ENCODE measurements around the gene TADA2A.
"Not testable (repeated sequence)": the region's sequence is repeated elsewhere in the genome, so short reads cannot be mapped to it uniquely, and the experiment has no call there.

The TADA2A gene

DNA sequence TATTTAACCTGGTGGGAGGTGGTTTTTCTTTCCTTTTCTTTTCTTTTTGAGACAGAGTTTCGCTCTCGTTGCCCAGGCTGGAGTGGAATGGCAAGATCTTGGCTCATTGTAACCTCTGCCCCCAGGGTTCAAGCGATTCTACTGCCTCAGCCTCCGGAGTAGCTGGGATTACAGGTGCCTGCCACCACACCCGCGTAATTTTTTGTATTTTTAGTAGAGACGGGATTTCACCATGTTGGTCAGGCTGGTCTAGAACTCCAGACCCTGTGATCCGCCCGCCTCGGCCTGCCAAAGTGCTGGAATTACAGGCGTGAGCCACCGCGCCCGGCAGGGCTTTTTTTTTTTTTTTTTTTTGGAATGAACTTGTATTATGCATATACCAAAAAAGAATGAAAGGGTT, 1.2 kb upstream of the TADA2A start:
- not testable (repeated sequence) for DNase-seq

DNA sequence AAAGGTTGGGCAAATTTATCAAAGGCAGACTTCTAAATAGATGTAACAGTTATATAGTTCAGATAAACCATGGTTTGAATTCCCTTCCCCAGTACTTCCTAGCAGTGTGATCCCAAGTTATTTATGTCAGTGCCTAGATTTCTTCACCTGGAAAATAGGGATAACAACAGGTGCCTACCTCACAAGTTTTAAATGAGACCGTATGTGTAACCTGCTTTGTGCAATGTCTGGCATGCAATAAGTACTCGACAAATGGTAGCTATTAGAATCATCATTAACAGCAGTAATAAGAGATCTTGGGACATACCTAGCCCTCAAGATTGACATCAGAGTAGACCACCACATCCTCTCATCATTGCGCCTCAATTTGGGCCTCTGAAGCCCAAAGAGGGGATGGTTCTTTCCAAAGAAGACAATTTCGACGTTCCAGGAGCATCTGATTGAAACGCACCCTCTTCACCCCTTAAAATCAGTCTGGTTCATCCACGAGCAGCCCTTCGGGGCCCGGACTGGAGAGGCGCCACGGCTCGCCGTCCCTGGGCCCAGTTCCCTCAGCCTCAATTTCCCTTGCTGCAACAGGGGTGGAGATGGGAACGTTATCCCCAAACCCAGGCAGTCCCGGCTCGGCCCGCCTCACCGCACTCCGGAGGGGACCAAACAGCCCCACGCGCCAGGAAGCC, 591 bp upstream of the TADA2A start:
- no peak for DNase-seq

DNA sequence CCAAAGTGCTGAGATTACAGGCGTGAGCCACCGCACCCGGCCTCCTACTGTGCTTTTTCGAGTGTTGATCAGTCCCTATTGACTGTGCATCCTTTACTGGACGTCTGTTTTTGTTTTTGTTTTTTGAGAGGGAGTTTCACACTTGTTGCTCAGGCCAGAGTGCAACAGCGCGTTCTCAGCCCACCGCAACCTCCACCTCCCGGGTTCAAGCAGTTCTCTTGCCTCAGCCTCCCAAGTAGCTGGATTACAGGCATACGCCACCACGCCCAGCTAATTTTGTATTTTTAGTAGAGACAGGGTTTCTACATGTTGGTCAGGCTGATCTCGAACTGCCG, 1.4 kb downstream of the TADA2A start:
- not testable (repeated sequence) for DNase-seq

DNA sequence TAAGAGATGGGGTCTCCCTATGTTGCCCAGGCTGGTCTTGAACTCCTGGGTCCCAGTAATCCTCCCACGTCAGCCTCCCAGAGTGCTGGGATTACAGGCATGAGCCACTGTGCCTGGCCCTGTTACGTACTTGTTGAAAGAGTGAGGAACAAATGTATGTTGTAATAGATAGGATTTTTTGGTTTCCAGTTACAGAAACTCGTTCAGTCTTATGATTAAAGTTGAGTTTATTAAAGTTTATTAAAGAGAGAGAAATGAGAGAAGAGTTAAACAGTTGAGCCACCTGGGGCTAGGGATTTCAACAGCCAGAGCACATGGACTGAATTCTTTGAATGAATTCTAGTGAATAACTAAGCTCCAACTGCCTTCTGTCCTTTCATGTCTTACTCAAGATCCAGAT, 3.7 kb downstream of the TADA2A start:
- no peak for DNase-seq

GRCh38 chr17:37413875-37414519, 7.3 kb downstream of the TADA2A start:
- DNase-seq, result no peak

DNA sequence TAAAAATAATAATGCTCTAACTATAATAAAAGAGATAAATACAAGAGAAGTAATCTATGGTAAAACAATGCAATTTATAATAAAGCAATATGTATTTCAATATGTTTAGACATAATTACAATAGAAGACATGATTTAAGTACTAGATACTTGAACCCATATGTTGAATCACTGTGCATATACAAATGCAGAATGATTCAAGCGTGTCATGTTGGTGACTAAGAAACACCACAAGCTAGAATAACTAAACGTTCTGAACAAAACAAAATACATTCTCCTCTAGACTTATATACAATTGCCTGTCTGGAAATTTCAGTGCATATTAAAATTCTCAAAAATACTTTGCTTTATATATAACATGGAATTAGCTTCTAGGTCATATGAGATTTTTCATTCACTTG, 11.2 kb downstream of the TADA2A start:
- DNase-seq, result no peak

DNA sequence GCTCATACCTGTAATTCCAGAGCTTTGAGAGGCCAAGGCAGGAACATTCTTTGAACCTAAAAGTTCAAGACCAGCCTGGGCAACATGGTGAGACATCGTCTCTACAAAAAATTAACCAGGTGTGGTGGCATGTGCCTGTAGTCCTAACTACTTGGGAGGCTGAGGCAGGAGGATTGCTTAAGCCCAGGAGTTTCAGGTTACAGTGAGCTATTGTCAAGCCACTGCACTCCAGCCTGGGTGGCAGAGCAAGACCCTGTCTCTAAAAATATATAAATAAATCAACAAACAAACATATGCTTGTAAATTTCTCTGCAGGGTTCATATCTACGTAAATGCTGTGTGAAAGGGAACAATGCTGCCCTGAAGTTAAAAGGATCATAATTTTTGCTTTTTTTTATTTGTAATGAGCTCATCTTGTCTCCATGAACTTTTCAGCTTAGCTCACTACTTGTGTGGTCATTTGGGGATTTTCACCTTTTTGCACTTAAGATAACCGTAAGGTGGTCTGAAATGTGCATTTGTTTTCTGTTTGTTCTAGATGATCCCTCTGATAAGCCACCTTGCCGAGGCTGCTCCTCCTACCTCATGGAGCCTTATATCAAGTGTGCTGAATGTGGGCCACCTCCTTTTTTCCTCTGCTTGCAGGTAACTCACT, 16.4 kb downstream of the TADA2A start:
- no peak for DNase-seq

GRCh38 chr17:37425268-37425667, 18.6 kb downstream of the TADA2A start:
- no peak for DNase-seq

- no peak for DNase-seq
Observed at GRCh38 chr17:37429039-37429438, 22.4 kb downstream of the TADA2A start.

GRCh38 chr17:37429453-37429852, 22.8 kb downstream of the TADA2A start:
- no peak for DNase-seq

GRCh38 chr17:37430051-37430627, 23.5 kb downstream of the TADA2A start:
- DNase-seq, result no peak

DNA sequence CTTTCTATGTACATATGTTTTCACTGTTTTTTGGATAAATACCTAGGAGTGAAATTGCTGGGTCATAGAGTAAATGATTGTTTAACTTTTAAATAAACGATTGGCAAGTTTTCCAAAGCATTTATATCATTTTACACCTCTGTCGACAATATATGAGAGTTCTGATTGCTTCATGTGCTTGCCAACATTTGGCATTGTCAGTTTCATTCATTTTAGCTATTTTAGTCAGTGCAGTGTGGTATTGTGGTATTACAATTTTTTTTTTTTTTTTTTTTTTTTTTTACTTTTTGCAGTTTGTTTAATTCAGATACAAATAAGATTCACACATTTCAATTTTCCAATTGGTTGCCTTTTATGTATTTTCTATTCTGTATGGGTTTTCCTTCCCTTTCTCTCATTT, 26.0 kb downstream of the TADA2A start:
- DNase-seq, result no peak

- no peak for DNase-seq
Observed at GRCh38 chr17:37438141-37438540, 31.5 kb downstream of the TADA2A start.

DNA sequence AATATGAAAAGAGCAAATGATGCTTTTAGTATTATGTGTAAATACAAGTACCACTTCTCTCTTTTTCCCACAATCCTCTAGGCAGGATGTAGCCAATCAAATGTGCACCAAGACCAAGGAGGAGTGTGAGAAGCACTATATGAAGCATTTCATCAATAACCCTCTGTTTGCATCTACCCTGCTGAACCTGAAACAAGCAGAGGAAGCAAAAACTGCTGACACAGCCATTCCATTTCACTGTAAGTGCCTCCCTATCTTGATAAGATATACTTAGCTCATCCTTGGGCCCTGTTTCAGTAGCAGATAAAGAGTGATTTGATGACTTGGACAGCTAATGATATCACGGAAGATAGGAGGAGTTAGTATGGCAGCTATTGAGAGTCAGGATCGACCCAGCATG, 33.7 kb downstream of the TADA2A start:
- DNase-seq, result no peak

GRCh38 chr17:37441369-37442014, 34.8 kb downstream of the TADA2A start:
- DNase-seq, result not testable (repeated sequence)

DNA sequence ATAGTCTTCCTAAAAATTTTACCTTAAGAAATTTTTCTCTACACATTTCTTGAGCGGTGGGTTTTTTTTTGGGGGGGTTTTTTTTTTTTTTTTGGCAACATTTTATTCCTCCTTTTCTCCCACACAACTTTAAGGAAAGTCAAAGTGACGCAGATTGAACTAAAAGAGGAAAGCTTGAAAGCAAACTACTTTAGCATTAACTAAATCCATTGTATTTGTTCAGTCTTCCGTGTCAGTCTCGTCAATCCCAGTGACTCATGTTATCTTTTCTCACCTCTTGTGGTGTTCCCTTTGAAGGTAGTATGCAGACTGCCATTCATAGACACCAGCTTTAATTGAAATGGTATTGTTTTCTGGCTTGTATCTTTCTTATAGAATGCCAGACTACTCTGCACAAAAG, 39.3 kb downstream of the TADA2A start:
- DNase-seq, result no peak

DNA sequence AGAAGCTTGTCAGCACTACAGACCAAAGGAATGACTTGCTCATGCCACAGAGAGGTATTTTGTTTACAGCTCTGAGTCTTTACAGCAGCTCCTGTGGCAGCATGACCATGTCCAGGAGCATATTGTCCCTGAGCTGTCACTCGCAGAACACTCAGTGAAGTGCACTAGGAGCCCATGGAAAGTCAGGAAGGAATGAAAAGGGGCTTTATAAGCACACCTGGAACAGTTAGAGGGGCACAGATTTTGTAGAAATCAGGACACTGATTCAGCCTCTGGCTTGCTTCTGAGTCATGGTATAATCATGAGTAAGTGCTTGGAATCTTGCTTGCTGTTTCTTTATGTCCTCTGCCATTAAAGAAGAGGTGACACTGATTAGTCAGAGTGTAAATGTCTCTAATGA, 41.0 kb downstream of the TADA2A start:
- DNase-seq, result no peak

DNA sequence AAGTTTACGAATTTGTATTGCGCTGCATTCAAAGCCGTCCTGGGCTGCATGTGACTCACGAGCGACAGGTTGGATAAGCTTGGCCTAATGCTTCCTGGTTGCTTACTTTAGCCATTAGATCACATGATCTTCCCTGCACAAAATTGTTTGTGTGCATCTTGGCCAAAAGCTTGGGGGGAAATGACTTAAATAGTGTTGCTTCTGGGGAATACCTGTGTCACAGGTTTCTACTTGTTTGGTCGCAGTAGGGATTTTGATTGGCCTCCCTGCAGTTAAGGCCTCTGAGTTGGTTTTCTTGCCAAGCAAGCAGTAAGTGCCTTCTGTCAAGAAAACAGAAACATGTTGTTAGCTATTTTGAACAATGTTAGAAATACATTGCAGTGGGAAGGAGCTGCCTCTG, 43.4 kb downstream of the TADA2A start:
- no peak for DNase-seq

- DNase-seq, result not testable (repeated sequence)
Observed at GRCh38 chr17:37457801-37458200, 51.1 kb downstream of the TADA2A start.

- DNase-seq, result no peak
Observed at GRCh38 chr17:37458805-37459204, 52.1 kb downstream of the TADA2A start.

DNA sequence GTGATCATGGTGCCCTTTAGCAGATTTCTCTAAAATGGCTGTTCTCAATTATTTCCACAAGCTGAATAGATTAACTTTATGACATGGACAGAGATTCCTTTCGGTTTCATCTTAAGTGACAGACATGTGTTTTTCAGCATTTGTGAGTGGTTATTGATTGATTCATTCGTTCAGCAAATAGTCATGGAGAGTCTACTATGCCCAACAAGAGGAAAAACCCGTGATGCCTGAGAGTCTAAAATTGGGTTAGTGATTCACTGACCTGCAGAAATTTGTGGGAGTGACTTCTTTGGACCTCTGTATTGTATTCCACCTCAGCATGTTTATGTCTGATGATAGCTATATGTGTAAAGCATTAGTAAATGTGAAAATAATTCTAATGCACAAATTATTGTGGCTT, 55.0 kb downstream of the TADA2A start:
- DNase-seq, result no peak

GRCh38 chr17:37462492-37462891, 55.8 kb downstream of the TADA2A start:
- no peak for DNase-seq

DNA sequence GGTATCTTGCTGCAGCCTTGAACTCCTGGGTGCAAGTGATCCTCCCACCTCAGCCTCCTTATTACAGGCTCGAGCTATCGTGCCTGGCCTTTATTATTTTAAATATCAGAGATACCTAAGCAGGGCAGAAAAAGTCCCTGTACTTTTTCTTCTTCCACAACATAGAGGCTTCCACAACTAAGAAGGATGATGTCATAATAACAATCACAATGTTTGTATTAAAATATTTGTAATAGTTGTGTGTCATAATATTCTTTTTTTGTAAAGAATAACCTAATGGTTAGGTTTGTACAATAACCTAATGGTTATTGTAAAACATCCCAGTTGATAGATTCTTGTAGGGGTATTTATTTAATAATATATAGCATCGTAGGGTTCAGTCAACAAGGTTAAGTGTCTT, 56.4 kb downstream of the TADA2A start:
- no peak for DNase-seq
